Measurements from ENCODE around the gene CIITA.
"Not testable (repeated sequence)": the region's sequence is repeated elsewhere in the genome, so short reads cannot be mapped to it uniquely, and the experiment has no call there.

CIITA gene

DNA sequence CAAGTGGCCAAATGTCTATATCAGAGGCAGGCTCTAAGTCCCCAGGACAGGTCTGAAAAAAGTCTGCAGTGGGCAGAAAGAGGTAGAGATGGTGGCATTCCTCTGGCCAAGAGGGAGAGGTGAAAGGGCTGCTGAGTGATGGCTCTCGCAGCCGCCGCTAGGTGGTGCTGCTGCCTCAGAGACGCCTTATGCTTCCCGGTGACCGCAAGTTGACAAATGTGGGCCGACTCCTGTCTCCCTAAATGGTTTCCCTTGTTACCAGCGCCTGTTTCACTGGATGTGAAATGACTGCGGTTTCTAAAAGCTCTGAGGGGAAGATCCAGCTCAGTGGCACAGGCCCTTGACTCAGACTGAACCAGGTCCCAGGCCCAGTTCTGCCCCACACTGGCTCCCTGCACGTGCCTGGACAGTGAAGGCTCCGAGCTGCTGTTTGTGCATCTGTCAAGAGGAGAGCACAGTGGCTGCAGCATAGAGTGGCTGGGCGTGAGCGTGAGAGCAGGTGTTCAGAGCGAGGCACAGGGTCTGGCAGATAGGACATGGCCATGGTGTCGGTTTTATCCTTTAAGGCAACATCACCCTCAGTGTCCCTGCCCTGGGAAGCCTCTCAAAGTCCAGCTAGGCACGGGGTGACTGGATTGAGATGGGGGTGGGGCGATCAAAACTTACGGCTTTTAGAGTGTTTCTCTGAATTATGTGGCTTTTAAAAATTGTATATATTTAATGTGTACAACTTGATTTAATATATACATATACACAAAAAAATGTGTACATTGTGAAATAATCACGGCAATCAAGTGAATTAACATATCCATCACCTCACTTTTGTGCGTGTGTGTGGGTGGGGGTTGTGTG, 87.3 kb downstream of the CIITA start:
- peak; percentile 44 for DNase-seq

DNA sequence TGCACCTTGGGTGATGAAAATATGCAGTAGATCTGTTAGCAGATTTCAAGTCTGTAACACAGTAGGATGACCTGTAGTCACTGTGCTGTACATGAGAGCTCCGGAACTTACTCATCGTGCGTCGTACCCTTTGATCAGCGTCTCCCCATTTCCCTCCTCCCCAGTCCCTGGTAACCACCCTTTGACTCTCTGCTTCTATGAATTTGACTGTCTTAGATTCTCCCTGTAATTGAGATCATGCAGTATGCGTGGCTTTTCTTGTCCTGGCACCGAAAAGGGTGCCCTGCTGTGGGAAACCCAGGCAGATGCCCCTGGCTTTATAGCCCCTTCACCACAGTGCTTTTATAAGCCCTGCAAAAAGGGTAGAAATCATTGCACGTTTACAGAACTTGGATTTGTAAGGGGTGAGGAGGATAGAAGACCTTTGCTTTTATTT, 87.9 kb downstream of the CIITA start:
- DNase-seq: no peak

DNA sequence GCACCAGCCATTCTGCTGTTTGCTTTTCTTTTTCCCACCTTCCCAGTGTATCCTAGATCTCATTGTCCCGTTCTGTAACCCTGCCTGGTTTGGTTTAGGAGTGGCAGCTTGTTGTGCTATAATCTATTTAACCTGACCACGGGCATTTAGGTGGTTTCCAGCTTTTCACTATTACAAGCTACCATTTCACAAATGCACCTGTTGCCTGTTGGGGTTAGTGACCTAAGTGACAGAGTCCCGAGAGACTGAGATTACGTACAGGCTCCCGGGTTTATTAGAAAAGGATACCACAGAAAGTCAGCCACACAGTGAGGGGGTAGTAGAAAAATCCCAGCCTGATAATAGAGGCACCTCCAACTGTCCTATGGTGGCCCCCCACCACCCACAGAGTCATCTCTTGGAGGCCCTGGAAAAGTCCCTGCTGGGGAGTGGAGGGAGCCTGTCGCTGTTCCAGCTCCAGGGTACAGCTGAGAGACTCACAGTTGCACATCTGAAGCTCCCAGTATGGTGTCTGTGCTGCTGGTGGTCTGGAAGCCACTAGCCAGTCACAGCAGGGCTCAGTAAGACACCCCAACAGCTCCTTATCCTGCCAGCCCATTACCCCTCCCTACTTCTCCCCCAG, 88.5 kb downstream of the CIITA start:
- no peak for DNase-seq

DNA sequence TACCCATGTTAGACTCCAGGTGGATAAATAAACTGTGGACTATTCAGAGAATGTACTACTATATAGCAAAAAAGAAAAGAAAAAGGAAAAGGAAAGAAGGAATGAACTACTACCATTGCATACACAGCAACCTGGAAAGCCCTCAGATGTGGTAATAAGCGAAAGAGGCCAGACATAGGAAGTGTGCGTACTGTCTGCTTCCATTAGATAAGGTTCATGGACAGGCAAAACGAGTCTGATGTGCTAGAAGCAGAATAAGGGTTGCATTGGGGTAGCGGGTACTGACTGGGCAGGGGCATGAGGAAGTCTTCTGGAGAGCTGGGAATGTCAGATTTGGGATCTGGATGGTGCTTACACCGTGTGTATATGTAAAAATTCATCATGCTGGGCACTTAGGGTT, 89.1 kb downstream of the CIITA start:
- DNase-seq: no peak

DNA sequence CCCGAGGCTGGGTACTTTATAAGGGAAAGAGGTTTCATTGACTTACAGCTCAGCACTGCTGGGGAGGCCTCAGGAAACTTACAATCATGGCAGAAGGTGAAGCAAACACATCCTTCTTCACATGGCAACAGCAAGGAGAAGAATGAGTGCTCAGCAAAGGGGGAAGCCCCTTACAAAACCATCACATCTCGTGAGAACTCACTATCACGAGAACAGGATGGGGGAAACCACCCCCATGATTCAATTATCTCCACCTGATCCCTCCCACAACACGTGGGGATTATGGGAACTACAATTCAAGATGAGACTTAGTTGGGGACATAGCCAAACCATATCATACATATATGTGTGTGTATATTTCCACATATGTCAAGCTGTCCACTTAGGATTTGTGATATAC, 89.6 kb downstream of the CIITA start:
- DNase-seq: not testable (repeated sequence)

DNA sequence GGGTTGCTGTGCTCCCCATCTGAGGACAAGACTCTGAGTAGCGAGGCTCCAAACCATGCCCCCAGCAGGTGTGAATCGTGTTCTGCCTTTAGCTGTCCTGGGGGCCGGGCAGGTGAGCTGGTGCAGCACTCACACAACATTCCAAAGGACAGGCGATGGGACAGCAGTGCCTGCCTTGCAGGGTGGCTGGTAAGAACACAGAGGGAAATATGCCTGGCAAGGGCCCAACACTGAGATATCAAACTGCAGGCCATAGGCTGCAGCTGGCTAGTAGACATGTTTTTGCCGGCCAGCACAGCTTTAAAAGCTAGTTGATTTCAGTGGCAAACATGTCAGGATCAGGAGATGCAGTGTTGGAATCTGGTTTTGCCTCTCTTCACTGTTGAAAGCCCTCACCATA, 91.0 kb downstream of the CIITA start:
- no peak for DNase-seq

DNA sequence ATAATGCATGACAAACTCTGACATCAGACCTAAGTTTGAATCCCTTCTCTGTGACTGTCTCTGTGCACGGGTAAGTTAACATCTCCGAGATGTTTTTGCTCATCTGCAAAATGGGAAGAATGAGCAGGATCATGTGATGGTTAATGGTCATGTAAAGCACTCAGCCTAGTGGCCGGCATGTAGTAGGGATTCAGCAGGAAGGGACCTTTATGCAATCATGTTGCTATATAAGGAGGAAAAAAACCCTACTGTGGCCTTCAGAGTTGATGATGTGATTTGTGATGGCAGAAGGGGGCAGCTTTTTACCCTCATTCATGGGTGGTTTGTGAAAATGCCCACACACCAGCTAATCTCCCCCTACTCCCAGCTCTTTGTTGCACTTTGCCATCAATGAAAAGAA, 91.5 kb downstream of the CIITA start:
- no peak for DNase-seq

DNA sequence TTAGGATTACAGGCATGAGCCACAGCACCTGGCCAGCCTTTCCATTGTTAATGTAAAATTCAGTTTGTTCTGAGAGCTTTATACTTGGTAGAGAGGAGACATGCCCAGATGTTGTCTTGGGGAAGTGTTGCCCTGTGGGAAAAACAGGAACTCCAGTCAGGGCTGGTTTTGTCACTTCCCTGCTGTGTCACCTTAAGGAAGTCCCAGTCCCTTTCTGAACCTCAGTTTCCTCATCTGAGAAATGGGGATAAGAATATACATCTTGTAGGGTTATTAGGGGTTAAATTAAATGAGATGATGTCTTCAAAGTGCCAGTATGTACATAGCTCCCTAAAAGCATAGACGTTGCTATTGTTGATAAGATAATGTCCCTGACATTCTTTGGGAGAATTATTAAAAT, 92.6 kb downstream of the CIITA start:
- DNase-seq: no peak

DNA sequence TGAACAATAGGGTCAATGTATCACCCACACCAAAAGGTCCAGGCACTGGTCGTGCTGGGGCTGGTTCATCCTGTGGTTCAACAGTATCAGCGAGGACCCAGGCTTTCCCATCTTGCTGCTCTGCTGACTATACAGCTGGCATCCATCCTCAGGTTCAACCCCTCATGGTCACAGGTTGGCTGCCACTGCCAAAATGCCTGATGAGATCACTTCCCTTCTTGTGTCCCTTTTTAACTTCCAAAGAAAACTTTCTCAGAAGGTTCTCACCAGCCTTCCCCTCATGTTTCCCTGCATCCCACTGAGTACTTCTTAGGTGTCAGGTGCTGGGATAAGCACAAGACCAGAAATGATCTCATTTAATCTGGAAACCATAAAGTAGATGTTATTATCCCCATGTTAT, 93.1 kb downstream of the CIITA start:
- DNase-seq: no peak

DNA sequence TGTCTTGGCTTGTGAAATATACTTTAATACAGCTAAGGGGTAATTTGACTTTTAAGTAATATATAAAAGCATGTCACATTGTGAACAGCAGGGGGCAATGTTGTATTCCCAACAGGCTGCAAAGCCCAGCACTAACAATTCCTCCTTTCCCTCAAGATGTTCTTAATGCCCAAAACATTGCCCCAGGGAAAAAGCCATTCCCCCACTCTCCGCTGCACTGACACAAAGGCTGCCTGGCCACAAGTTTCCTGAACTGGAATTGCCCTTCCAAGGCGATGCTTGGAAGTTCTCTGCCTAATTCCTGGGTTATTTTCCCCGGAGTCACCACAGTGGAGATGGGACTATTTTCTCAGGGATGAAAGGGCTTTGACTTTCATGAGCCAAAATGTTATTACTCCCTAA, 94.6 kb downstream of the CIITA start:
- DNase-seq: peak; percentile 66

DNA sequence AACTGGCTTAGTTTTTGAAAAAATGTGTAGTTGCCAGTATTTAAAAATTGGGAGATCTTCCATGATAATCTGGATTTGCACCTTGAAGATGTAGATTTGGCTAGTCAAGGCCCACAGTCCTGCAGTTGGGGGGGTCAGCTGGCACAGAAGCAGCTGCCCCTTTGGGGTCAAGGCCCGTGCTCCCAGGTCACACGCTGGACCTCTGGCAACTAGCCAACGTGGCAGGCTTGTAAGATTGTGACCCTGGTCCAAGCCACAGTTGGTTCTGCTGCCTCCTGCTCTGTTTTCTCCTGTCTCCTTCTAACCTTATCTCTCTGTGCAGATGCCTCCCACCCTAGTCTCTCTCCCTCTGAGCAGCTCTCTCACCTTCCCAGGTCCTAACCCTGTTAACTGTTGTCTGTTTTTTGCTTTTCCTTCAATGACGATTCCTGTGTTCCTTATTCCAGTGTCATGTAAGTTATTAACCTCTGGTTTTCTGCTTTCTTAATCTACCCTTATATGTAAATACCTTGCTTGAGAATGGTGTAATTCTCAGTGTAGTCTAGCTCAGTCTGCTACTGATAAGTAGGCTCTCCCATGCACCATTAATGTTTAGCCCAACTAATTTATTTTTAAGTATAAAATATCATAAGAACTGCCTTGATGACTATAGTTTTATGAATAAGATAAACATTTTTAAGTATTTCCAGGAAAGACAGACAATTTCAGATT, 95.3 kb downstream of the CIITA start:
- DNase-seq: no peak

DNA sequence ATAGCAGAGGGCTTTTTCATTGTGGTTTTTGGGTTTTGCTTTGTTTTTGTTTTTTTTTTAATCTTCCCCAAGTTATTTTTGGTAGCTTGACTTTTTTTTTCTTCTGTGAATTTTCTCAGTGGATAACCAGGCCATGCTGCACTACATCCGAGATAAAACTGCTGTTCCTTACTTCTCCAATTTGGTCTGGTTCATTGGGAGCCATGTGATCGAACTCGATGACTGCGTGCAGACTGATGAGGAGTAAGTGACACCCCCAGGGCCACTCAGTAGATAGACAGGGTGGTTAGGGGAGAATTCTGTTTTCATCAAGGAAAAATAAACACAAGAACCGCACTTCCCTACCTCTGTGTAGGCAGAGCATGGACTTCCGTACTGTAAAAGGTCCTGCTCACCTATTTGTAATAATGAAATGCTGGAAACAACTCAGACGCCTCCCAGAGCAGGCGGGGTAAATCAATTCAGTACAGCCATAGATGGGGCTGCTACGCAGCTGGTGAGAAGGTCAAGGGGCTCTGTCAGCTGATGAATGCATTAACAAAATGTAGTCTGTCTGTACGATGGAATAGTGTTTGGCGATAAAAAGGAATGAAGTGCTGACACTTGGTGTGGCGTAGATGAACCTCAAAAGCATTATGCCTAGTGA, 95.9 kb downstream of the CIITA start:
- DNase-seq: no peak

DNA sequence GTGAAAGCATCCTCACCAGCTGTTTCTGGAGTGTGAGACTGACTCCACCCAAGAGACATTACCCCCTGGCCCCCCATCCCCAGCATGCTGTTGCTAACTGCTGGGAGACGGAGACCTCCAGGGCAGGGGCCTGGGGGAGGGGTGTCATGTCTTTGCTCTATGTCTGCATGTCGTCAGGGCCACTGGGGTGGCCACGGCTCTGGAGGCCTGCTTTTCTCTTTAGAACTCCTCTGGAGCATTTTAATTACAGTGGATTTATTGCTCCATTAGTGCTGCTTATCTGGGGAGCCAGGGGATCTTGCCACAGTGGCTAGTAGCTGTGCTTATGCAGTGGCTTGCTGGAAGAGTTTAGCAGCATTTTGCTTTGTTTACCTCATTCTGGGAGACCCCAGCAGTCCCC, 99.6 kb downstream of the CIITA start:
- DNase-seq: no peak

DNA sequence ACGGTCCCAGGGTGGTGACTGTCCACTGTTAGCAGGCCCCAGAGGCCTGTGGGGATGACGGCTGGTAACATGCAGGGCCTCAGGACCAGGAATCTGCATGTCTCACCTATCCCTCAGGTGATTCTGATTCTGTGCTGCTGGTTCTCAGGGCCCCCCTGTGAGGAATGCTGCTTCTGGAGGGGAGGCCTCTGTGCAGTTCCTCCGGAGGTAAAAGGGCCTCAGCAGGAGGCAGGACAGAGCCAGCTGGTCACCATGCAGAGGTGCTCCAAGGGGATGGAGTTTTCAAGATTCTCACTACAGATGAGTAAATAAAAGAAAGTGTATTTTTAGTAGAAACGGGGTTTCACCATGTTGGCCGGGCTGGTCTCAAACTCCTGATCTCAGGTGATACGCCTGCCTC, 101.1 kb downstream of the CIITA start:
- no peak for DNase-seq

DNA sequence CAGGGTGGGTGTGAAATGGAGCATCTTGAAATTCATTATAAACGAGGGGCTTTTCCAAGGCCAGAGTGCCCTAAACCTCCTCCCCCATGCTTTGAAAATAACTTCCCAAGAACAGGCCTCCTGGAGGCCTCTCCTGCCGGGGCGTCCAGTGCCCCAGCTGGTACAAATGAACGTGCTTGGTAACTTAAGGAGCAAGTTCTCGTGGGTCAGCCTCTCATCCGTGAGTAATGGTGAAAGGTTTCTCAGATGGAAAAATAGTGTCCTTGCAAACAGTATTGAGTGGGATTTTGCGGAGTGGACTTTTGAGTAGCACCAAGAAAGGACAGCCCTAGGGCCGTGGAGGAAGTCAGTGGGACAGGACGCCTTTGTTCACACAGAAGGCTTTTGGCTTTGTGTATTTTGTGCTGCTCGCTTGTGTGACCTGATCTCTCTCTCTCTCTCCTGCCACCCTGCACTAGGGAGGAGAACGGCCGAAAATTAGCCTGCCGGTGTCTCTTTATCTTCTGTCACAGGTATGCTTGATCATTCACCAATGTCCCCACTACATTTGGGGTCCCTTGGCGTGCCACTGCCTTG, 102.0 kb downstream of the CIITA start:
- no peak for DNase-seq

DNA sequence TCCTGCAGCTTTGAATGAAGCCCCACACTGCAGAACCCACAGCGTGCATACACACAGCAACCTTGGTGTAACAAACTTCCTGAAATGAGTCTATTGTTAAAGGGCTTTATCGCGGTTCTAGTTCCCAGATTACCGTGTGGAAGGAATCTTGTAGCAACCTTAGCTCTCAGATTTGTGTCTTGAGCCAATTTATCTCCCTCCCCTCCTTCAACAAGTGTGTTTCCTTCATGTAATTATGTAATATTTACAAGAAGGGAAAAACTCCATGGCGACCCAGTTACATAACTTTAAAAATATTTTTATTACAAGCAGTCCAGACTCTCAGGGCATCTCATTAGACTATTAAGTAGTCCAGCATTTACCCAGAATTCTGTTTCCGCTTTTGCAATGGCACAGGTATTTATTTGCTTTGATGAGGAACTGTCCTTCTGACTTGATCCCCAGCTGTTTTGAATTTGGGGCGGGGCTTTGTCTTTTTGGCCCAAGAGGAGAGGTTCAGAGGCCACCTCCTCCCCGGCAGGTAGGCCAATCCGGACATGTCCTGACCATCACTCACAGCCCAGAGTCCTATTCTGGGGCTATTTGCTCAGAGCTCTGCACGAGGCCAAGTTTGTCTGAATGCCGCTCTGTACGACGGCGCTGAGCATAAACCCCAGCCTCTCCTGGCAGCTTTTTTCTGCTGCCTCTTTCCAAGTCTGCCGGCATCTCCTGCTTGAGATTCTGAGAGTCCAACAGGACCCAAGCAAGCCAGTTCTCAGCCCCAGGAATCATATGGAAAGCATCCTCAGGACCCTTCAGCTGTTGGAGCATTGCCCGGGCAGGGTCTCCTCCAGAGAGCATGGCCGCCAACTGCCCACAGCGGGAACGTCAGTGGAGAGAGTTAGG, 103.0 kb downstream of the CIITA start:
- DNase-seq: peak; percentile 42

DNA sequence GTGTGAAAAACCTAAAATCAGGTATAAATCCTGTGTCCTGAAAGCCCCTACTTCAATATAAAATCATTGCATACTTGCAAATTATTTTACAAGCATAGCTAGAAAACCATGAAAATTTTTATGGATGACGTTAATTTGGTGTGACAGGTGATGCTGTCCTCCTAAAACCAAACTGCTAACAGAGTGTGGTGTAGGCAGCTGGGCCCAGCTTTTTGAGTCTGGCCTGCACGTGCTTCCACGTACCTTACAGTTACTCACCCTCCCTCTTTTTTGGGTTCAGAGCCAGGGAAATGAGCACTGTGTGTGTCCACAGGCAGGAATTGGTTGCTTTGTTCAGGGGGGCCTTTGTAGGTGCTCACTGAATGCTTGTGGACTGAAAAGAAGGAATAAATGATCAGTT, 103.8 kb downstream of the CIITA start:
- no peak for DNase-seq

DNA sequence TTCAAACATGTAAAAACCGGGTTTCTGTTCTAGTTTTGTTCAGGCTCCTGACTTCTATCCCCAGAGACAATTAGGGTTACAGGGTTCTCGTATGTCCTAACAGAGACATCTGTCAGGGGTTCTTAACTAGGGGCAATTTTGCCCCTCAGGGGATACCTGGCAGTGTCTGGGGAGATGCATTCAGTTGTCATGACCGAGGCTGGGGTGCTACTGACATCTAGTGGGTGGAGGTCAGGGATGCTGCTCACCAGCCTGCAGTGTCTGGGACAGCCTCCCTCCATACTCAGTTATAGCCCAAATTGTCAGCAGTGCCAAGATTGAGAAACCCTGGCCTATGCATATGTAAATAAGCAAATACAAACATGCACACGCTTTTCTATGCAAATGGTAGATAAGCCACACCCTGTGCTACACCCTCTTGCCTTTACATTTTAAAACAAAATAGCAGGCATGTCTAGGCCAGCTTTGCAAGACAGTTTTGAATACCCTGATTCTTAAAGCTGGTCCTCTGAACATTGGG, 104.8 kb downstream of the CIITA start:
- peak; percentile 23 for DNase-seq

DNA sequence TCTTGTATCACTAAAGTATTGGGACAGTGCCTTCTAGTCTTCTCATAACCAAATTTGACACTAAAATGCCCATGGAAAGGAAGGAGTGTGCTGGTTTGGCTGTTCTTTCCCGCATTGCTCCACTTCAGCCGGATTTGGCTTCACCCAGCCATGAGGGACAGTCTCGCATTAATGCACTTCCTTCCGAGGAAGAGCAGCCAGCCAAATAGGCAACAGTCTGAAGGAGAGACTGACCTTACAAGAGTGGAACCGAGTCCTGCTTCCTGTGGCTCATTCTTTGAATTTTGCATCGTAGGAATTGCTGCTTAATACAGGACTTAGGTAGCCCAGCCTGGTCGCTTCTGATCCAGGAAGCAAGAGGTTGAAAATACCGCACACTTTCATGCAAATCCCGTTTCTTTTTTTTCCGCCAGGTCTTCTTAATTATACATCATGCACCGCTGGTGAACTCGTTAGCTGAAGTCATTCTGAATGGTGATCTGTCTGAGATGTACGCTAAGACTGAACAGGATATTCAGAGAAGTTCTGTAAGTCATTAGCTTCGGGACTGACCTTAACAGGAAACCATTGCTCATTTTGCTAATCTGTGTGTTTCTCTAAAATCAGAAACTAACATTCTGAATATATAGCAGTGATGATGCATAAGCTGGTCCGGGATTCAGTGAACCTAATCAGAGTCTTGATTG, 105.6 kb downstream of the CIITA start:
- no peak for DNase-seq

DNA sequence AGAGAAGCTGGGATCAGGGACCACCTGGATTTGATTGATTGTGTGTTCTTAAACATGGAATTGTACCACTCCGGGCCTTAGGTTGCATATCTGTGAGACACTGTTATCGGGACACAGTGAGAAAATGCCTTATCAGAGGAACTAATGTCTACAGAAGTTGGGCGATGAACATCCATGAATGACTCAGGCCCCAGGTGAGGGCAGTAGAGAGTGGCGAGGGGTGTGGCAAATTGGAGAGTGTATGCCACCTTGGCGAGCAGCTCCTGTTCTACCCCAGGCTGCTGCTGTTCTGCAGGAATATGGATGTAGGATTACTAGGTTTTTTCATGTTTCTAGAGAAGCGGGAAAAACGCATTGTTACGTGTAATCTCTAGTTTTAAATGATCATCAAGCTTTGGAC, 106.2 kb downstream of the CIITA start:
- DNase-seq: no peak

DNA sequence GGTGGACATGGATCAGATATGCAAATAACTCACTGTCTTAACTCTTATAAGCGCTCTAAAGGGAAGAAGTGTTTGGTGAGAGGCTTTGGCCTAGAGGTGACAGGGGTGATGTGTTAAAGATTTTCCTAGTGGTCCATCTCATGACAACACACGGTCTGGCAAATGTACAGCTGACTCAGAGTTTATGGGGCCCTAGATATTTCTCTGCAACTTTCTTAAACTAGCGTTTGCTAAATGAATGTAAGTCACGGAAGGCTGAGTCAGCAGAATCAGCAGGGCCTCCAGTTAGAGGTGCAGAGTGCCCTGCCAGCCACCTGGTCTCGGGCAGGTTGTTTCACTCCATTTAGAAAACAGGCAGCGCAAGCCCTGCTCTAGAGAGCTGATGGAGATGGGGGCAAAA, 107.5 kb downstream of the CIITA start:
- no peak for DNase-seq
